Right ventricle myocardium superior (tissue), 1 donor: Measurements from ENCODE around the gene CCDC148. TPM values are rescaled to one million over a fixed set of nuclear protein-coding genes. Genes with fewer than 3 reads are reported as not detected.

Experiments used
- ATAC-seq: fragments of 200-7000 bp; cut with Tn5 transposase; one replicate; pipeline ENCODE4 v1.9.1; 2020; ENCODE audit warnings: mild to moderate bottlenecking; ENCODE audit not compliant: poor library complexity
- DNase-seq: peaks from one replicate; pipeline ENCODE4 v3.0.0-alpha.2; 2020
- intact Hi-C: fragments of 100-400 bp; cut with DNase I; formaldehyde crosslinking; loops from one replicate; pipeline ENCODE4 v1.11.2; 2022
- long read RNA-seq: library from polyadenylated mRNA; unstranded; transcript quantifications from one replicate; pipeline ENCODE4 v2.0.0, GENCODE V29; 2021
- total RNA-seq: library from RNA; stranded (reverse); fragmentation: NEBNext Ultra II Directional; extraction: Animal tissue kit (Norgen Biotek cat#: 25700); gene quantifications from one replicate; pipeline ENCODE4 v1.2.1, GENCODE V29; 2021
- donor health status: DM: no; HTN: yes; CAD: no; lungs with severe emphysema.

CCDC148 gene
- 1.0 TPM for total RNA-seq
- long read RNA-seq: 0 reads

DNA sequence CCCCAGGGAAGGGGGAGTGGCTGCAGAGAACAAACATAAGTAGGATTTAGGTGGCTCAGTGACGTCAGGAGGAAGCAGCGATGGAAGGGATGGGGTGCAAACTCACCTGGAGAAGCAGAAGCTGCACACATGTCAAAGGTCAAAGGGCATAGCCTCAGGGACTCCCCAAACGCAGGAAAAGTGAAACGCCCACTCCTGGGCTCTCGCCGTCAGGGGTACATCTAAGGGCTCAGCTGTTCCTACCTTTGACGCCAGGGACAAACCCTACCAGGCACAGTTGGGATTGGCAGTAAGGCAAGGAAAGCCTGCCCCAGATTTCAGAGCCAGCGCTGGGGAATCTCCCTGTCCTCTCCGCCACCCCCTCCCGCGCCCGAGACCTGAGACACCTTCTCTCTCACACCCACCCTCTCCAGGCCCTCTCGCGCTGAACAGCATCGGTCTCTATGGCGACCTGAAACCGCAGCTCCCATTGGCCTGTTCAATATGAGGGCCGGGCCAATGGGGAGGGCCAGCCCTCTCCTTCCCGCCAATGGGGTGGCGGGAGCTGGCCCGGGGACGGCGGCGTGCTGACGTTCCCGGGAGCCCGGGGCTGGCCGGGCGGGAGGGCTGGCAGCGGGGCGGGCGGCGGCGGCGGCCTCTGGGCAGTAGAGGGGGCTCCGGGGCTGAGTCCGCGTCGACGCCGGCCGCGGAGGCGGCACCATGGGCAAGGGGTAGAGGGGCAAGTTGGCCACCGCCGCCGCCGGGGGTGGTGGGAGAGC, at the start of gene CCDC148, which contains the start of gene PKP4:
Gene CCDC148 (minus strand): TSS at position 445 of the 758 bp plus-strand sequence. CDS start 314 bp downstream, at position 131.
Gene PKP4 (plus strand): TSS at position 644 of the 758 bp plus-strand sequence. CDS start 76,233 bp downstream, outside the sequence.
- intact Hi-C loops: loop anchor here (5.0 kb wide), 1 partner anchor 286 kb away; no protein-coding TSS in a partner anchor
- peak; percentile 92 for DNase-seq
- ATAC-seq: peak; percentile 92

DNA sequence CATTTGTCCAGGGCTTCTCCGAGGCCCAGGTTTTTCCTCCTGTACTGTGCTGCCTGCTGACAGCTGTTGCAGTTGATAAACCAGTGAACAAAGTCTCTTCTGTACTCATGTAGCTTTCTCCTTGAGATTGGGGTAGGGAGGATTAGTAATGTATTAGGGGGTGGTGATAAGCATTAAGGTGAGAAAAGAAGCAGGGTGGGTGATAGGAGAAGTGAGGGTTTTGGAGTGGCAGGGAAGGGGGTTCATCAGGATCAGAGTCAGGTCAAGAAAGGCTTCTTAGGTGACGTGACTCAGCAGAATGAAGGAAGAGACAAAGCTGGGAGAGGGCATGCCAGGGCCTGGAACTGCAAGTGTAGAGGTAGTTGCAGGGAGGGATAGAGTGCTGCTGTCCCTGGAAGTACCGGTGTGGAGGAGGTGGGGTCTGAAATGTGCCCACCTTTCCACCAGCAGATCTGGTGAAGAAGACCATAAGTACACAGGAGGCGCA, 48.9 kb upstream of the CCDC148 start:
- DNase-seq: no peak
- no peak for ATAC-seq
- intact Hi-C loops: no loop called here

DNA sequence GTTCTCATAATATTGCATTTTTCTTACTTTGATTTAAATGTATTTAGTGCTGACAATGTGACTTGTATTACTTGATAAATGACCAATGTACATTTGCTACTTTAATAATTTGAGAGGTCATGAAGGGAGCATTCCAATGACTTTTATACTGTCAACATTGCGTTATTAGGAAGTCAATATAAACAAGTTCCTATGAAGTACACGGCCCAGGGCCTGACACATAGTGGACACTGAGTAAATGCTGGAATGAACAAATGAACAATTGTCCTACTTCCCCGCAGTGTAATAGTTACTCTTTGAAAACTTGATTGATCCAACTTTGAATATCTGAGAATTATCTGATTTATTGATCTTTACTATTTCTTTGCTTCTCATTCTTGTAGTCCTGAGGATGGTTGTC, 47.5 kb upstream of the CCDC148 start:
- no peak for ATAC-seq
- DNase-seq: no peak
- intact Hi-C loops: no loop called here

DNA sequence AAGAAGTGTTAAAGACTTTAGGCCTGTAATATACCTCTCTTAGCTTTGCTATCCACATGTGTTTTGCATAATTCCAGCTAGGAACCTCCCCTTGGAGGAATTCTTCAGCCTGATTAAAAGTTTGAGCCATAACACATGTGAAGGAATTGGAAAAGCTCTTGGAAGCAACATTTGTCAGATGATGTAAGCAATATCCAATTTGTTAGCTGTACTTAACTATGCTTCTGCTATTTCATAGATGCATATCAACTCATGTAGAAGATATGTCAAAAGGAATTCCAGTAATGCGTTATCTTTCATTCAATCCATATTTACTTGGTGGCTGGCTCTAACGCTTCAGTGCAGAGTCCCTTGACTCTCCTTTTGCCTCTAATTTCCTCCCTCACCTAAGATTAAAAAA, 46.4 kb upstream of the CCDC148 start:
- intact Hi-C loops: no loop called here
- ATAC-seq: no peak

DNA sequence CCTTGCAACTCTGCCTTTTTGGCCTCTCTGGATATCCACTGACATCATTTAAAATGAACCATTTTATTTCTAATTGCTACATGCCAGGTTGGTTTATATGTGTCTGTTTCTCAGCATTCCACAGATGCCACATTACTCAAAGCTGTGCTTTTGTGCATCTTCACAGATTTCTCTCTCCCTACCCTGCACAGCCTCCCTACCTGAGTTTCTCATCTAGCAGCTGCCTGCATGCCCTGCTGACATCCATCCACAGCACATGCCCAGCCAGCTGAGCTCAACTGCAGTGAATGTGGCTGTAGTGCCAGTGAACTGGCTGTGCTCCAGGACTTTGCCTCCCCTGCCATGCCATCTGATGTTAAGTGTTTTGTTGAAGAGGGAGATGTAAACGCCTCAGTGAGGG, 44.7 kb upstream of the CCDC148 start:
- DNase-seq (peak; percentile 76), ATAC-seq (peak; percentile 88)
- intact Hi-C loops: no loop called here

More for the DNA sequence above, 46.4 kb upstream of the CCDC148 start:
- DNase-seq: no peak

DNA sequence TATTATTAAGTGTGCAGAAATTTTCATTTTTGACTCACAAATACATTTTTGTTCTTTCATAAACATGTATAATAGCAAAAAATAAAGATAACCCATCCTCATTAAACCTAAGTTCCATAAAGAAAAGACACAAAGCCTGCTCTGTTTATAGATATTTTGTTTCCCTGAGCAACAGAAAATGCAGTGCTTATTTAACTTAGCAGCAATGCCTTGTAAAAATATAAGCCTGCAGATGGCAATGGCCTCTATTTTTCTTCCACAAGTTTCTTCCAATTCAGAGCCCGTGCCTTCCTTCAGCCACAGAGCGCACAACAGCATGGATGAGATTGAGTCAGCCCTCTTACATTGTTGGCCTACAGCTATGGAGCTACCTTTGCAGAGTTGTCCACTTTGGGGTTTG, 43.8 kb upstream of the CCDC148 start:
- DNase-seq (no peak), ATAC-seq (no peak)
- intact Hi-C loops: no loop called here

DNA sequence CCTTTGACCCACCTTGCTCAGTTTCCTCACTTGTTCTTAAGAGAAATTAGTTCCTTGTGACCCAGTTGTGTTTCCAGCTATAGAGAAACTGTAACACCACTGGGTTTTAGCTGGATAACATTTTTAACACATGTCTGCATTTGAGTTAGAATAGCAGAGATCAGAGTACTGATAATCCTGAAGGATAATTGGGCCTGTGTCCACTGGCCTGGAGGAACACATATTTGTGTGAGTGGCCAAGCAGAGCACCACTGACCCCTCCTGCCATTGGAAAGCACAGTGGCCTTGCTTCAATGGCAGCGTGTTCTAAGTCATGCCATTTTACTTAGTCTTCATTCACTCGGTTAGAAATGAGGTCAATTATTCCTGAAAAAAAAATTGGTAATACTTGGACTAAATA, 42.8 kb upstream of the CCDC148 start:
- intact Hi-C loops: no loop called here
- DNase-seq (no peak), ATAC-seq (no peak)

DNA sequence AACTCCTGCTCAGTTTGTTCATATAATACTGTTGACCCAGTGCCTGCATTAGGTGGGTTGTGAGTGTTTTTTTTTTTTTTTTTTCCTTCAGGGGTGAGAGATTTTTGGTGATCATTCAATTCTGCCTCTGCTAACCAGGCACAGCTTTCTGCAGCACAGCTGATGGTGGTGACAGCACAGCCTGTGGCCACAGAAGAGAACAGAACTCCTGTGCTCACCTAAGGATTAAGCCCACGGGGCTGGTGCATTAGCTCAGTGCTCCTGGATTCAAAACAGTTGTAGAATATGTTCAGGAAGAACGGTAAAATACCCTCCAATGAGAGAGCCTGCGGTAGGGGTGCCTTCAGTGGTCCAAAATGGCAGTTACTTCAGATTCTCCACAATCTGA, 42.2 kb upstream of the CCDC148 start:
- intact Hi-C loops: no loop called here

DNA sequence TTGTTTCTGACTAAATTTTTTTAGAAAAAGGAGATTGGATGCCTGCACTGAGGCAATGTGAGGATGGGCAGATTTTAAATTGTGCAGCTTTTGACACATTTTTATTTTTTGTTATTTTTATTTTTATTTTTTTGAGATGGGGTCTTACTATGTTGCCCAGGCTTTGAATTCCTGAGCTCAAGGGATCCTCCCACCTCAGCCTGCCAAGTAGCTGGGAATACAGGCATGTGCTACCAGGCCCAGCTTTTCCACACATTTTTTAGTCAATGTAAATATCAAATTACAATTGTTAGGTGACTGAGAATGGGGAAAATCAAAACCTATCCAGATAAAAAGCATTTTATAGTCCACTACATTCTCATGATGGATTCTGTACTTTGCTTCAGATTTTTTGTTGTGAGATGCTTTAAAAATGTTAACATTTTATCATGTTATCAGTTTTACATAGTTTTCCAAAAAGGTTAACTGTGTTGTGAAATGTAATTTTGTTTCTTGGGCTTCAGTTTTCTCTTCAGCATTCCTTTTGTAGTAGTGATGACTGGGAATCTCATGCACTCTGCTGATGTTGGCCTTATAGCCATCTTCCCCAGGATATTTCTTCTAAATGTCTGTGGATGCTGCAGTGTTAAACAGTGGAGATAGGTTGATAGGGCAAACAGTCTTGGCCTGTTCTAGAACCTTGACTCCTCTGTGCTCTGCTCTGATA, 41.6 kb upstream of the CCDC148 start:
- no peak for DNase-seq
- intact Hi-C loops: no loop called here
- no peak for ATAC-seq

More for the DNA sequence above, 42.2 kb upstream of the CCDC148 start:
- DNase-seq (no peak), ATAC-seq (no peak)

DNA sequence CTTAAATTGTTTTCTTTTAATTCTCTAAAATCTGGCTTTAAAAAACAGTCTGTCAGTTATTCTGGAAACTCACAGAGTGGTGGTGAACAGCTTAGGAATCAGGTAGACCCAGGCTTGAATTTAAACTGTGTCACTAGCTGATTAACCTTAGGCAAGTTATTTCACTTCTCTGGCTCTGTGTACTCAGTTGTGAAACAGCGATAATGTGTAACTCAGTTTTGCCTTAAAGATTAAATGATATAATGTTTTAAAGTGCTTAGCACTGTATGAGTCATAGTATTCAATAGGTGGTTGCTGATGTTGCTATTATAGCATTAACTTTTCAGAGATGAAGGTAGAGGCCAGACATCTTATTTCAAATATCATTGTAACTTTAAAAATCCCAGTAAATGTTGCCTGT, 40.9 kb upstream of the CCDC148 start:
- intact Hi-C loops: no loop called here
- ATAC-seq (no peak), DNase-seq (no peak)

DNA sequence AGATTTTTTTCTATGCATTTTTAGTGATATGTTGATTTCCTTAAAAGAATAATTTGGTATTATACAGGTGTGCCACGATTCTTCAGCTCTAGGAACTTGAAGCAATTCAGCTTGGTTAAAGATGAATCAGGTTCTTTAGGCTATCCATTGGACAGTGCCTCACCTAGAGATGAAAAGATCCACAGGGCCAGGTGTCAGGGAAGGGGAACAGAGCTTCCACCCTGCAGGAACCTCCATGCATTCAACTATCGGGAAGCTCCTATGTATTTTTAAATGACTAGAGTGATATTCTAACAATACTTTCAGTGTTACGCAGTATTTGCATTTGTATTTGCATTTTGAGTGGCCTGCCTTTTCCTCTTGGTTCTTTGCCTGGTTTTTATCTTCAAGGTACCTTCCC, 40.4 kb upstream of the CCDC148 start:
- DNase-seq: no peak
- ATAC-seq: no peak
- intact Hi-C loops: no loop called here

DNA sequence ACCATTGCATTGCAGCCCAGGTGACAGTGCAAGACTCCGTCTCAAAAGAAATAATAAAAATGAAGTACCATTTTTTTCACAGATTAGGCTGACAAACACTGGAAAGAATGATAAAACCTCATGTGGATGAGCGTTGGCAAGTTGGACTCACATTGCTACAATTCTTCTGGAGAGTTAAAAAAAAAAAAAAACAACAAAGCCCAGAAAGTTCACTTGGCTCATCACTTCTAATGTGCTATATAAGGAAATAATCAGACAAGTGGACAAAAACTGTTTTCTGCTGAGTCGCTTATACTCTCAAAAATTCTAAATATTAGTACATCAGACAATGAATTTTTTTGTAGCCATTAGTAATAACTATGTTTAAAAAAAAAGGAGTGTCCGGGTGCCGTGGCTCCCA, 38.6 kb upstream of the CCDC148 start:
- DNase-seq (no peak), ATAC-seq (no peak)
- intact Hi-C loops: no loop called here

DNA sequence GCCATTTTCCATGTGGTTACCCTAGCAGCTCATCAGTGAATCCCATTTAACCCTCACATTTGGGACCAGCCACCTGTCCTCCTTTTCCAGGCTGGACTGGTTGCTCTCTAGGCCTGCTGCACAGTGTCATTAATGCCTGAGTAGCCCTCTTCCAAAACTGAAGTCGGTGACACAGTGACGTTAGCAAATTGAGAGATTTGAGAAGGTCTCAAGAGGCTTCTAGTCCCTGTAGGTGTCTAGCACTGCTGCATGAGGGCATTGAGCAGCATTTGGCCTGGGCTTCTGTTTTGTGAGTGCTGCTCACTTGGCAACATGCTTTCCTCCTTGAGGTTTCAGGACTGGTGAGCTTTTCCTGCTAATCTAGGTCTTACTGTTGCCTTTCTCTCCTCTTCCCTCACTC, 36.9 kb upstream of the CCDC148 start:
- intact Hi-C loops: no loop called here

DNA sequence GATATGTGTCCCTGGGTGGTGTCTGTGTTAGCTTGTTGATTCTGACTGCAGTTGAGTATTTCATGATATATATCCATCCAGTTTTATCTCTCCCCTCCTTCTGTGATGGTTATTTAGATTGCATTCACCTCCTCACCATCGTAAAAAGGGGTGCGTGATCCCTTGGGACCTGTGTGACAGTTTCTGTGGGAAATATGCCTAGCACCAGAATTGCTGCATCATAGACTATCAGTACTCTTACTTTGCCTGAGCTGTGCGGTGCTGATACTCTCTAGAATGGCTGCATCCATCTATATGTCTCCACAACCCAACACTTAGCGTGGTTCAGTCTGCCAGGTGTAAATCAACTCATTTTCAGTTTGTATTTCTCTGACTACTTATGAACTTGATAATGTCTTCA, 34.5 kb upstream of the CCDC148 start:
- intact Hi-C loops: no loop called here
- ATAC-seq: no peak

More for the DNA sequence above, 36.9 kb upstream of the CCDC148 start:
- ATAC-seq (peak; percentile 81), DNase-seq (no peak)

DNA sequence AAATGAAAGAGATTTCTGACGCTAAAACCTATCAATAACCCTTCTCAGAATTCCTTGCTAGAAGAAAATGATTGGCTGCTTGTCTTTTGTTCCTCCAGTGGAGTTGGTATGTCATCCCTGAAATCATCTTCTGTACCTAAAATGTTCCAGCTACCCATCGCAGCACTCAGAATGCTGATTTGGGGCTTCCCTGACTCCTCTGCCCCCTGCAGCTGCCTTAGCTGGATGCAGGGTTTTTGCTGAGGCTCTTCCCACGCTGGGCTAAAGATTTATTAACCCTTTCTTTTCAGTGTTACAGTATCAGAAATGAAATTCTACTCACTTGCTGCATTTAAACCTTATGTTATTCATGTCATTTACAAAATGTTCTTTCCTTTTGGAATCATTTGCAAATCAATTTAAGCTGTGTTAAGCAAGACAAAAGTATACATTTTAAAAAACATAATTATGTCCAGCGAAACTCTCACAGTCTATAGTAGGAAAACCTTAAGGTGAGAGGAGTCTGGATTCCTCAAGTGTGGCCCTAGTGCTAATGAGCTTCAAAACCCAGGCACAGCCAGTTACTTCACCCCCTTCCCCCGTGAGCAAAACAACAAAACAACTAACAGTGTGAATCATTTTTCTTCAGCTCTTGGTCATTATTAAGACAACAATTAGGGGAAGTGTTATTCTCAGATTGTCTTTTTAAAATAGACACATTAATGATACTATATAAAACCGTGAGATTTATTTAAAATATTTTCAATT, 33.0 kb upstream of the CCDC148 start:
- intact Hi-C loops: no loop called here
- no peak for DNase-seq
- ATAC-seq: no peak

More for the DNA sequence above, 34.5 kb upstream of the CCDC148 start:
- DNase-seq: no peak

DNA sequence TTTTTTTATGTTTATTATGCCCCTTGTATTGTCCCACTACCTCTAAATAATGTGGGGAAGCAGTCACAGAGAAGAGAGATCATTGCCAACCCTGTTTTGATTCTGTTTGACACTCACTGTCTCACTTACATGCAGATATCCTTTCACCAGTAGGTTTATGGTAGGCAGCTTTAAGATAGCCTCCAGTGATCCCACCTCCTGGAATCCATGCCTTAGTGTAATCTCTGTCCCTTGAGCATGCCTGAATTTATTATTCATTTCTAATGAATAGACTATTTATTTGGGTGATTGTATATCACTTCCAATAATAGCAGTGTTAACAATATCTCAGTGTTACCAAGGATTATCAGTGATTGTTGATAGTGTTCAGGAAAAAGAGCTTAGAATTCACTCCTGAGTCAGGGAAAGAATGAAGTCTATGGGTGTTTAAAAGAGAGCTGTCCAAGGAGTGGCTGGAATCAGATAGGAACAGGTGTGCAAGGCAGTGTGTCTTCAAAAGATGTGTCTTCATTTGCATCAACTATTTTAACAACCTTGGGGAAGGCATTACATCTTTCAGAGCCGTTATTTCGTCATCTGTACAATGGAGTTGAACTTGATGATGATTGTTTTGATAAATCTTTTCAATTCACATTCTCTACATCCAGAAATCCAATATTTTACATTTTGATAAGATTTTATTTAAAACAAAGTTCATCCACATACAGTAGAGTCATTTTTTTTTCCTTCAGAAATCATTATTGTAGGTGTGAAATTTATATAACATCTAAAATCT, 32.1 kb upstream of the CCDC148 start:
- DNase-seq: no peak
- ATAC-seq: no peak
- intact Hi-C loops: no loop called here

DNA sequence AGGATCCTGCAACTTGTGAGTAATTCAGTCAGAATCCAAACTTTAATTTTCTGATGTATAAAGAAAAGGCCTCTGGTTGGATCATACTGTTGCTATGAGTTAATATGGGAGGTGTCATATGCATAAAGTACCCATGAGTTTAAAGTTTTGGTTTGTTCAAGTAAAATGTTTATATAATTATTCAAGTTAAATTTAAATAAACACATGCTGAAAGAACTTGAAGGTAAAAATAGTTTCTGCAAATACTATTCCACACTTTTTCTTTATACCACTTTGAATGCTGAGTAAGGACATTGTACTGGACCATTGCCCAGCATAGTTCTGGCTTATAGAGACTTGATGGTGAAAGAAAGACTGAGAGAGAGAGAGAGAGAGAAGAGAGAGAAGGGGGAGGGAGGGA, 30.9 kb upstream of the CCDC148 start:
- ATAC-seq: peak; percentile 83
- intact Hi-C loops: no loop called here
- DNase-seq: no peak

DNA sequence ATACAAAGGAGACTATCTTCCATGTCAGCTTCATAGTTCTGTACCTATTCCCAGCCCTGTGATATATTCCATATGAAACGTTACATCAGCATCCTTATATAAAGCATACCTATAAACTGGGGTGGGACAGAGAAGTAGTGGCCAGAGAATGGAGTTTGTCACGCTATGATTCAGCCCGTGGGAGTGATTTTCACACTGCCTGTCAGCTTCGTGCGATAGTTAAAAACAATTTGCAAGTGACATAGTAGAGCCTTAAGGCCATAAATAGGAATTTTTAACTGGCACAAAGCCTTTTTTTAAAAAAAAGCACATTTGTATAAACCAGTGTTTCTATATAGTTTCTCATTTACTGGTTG, 30.4 kb upstream of the CCDC148 start:
- intact Hi-C loops: no loop called here
- ATAC-seq (peak; percentile 24), DNase-seq (no peak)
